SK-N-DZ (cell line): ENCODE measurements around the gene OSBPL1A.

ENCODE experiments used
- DNase-seq: peaks from one replicate; pipeline ENCODE4 v3.0.0-alpha.2; 2015; ENCODE audit warnings: low spot score

OSBPL1A gene

GRCh38 chr18:24227977-24228666 is 169.5 kb downstream of the OSBPL1A start:
- no peak for DNase-seq

- no peak for DNase-seq
Measured at GRCh38 chr18:24220318-24220688, 177.3 kb downstream of the OSBPL1A start.

- DNase-seq: no peak
Measured at GRCh38 chr18:24219561-24220317, 177.9 kb downstream of the OSBPL1A start.

- DNase-seq: no peak
Measured at GRCh38 chr18:24214913-24215312, 182.7 kb downstream of the OSBPL1A start.

- DNase-seq: no peak
Measured at GRCh38 chr18:24214144-24214543, 183.5 kb downstream of the OSBPL1A start.

DNA sequence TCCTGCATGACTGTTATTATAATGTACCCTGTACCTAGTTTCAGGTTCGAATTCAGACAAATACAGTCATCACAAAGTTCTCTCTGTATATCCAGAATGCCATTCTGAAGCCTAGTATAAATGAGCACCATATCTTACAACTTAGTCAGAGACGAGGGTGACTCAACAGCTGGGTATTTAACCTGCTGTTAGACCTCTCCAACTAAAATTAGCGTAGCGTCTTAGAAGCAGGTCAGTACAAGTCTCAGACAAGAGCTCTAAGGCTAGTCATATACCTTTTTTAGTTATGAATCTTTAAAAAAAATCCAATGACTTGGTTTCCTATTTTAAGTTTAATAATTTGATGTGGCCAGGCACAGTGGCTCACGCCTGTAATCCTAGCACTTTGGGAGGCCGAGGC is 184.7 kb downstream of the OSBPL1A start:
- no peak for DNase-seq

GRCh38 chr18:24209558-24209957 is 188.1 kb downstream of the OSBPL1A start:
- no peak for DNase-seq

GRCh38 chr18:24208270-24209035 is 189.2 kb downstream of the OSBPL1A start:
- DNase-seq: no peak

GRCh38 chr18:24204904-24205303 is 192.7 kb downstream of the OSBPL1A start:
- no peak for DNase-seq

GRCh38 chr18:24201699-24202687 is 195.6 kb downstream of the OSBPL1A start:
- no peak for DNase-seq

DNA sequence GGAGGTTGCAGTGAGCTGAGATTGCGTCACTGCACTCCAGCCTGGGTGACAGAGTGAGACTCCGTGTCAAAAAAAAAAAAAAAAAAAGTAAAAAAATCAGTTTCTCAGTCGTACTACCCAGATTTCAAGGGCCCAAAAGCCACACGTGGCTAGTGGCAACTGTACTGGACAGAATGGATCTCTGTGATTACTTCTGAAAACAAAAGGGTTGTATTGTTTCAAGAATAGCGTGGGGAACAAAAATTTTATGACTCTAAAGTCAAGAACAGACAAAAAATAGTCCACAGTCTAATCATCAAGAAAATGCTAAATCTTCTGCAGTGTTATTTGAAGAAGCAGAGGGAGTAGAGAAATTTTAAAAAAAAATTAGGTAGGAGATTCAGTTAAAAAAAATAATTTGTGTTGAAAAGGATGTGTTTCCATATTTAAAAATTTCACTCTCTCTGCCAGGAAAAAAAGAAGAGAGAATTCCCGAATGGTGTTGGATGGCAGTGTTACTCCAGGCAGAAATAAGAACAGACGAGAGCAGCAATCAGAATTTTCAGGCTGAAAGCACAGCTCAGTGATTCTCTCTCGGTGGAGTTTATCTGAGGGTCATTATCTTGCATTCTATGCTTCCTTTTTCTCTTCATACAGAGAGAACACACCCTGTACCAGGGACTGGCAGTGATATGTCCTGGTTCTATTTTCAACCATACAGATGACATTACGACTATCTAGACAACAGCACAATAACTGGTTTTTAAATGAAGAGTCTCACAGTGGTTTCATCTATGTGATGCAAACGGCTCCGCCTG is 196.9 kb downstream of the OSBPL1A start:
- no peak for DNase-seq

DNA sequence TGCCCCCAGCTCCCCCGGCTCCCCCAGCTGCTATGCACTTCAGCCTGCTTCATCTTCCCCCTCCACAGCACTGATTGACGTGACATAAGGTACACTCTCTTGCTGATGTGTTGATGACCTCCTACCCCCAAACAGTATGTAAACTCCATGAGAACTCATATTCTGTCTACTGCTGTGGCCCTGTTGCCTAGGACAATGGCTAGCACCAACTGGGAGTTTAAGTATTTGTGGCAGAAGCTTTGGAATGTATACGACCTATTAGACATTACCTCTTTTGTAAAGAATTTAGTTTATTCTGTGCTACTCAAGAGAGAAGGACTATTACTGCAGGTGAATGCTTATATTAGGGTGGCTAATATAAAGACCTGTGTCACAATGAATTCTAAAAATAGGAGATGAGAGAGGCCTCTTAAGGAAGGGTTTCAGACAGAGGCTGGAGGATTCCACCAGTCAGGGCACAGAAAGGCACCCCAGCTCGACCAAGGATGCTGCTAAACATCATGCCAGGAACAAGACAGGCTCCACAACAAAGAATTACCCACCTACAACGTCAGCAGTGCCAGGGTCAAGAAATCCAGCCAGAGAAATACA is 198.2 kb downstream of the OSBPL1A start:
- no peak for DNase-seq

- no peak for DNase-seq
Measured at GRCh38 chr18:24198461-24198860, 199.2 kb downstream of the OSBPL1A start.

- DNase-seq: no peak
Measured at GRCh38 chr18:24197412-24197811, 200.2 kb downstream of the OSBPL1A start.

DNA sequence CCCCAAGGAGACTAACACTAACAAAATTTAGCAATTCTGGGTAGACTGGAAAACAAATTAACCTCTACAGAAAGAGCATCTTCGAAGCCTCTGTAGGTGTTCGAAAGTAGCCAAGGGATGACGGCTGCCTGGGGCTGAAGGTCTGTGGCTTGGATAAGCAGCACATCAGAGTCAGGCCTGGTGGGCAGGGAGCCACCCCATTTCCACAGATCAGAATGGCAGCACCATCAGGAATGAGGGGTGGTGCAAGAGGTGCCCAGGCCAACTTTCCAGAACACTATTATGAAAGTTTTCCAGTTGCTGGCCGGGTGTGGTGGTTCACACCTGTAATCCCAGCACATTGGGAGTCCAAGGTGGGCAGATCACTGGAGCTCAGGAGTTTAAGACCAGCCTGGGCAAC is 200.9 kb downstream of the OSBPL1A start:
- no peak for DNase-seq

- DNase-seq: no peak
Measured at GRCh38 chr18:24195296-24196053, 202.1 kb downstream of the OSBPL1A start.

DNA sequence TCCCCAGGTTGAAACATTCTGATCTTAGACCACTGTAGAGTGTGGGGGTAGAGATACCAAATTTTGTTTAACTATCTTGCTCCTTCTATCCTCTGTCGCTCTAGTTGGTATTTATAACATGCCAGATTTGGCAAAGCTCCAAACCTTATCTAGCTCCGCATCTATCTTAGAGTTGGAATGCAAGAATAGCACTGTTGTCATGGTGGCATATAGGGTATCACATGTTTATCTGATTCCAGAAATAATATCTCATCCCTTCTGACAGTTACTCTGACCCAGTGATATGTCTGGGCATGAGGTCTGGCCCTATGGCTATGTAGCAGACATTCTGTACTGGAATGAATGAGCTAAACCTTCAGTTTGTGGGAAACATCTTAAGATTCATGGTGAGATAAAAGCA is 207.0 kb downstream of the OSBPL1A start:
- DNase-seq: no peak

GRCh38 chr18:24189664-24190346 is 207.8 kb downstream of the OSBPL1A start:
- no peak for DNase-seq
